Iris pigment epithelial cell (primary cell): Measurements from ENCODE around the gene ARL17B.
"Not testable (repeated sequence)": the region's sequence is repeated elsewhere in the genome, so short reads cannot be mapped to it uniquely, and the experiment has no call there.

ENCODE experiments used
- DNase-seq: peaks from one replicate; pipeline ENCODE4 v3.0.0-alpha.2; 2011; ENCODE audit warnings: low read depth

The ARL17B gene

GRCh38 chr17:46290906-46291546, 70.5 kb downstream of the ARL17B start:
- not testable (repeated sequence) for DNase-seq

GRCh38 chr17:46287587-46287986, 74.0 kb downstream of the ARL17B start:
- DNase-seq: not testable (repeated sequence)

- DNase-seq: peak; percentile 47
Observed at GRCh38 chr17:46286764-46287221, 74.8 kb downstream of the ARL17B start.

GRCh38 chr17:46285500-46285899, 76.1 kb downstream of the ARL17B start:
- DNase-seq: peak; percentile 45

GRCh38 chr17:46284467-46284866, 77.1 kb downstream of the ARL17B start:
- not testable (repeated sequence) for DNase-seq

- not testable (repeated sequence) for DNase-seq
Observed at GRCh38 chr17:46282635-46283034, 78.9 kb downstream of the ARL17B start.

GRCh38 chr17:46281336-46281735, 80.2 kb downstream of the ARL17B start:
- DNase-seq: not testable (repeated sequence)

- not testable (repeated sequence) for DNase-seq
Observed at GRCh38 chr17:46276728-46277479, 84.7 kb downstream of the ARL17B start.

GRCh38 chr17:46274238-46274637, 87.3 kb downstream of the ARL17B start:
- DNase-seq: no peak

GRCh38 chr17:46273541-46274236, 87.9 kb downstream of the ARL17B start:
- no peak for DNase-seq

GRCh38 chr17:46270032-46270431, 91.5 kb downstream of the ARL17B start:
- DNase-seq: no peak

GRCh38 chr17:46266656-46267544, 94.7 kb downstream of the ARL17B start:
- peak; percentile 87 for DNase-seq

GRCh38 chr17:46266063-46266655, 95.4 kb downstream of the ARL17B start:
- DNase-seq: peak; percentile 76

GRCh38 chr17:46264456-46265198, 96.9 kb downstream of the ARL17B start:
- peak; percentile 94 for DNase-seq

GRCh38 chr17:46262271-46262670, 99.3 kb downstream of the ARL17B start:
- peak; percentile 18 for DNase-seq

GRCh38 chr17:46259845-46260661, 101.5 kb downstream of the ARL17B start:
- not testable (repeated sequence) for DNase-seq

- not testable (repeated sequence) for DNase-seq
Observed at GRCh38 chr17:46256369-46256768, 105.2 kb downstream of the ARL17B start.

GRCh38 chr17:46254215-46254614, 107.4 kb downstream of the ARL17B start:
- not testable (repeated sequence) for DNase-seq

GRCh38 chr17:46253722-46254121, 107.8 kb downstream of the ARL17B start:
- DNase-seq: peak; percentile 15

- DNase-seq: not testable (repeated sequence)
Observed at GRCh38 chr17:46252804-46253203, 108.8 kb downstream of the ARL17B start.
